Measurements from ENCODE around the gene CCDC57.

Gene CCDC57

DNA sequence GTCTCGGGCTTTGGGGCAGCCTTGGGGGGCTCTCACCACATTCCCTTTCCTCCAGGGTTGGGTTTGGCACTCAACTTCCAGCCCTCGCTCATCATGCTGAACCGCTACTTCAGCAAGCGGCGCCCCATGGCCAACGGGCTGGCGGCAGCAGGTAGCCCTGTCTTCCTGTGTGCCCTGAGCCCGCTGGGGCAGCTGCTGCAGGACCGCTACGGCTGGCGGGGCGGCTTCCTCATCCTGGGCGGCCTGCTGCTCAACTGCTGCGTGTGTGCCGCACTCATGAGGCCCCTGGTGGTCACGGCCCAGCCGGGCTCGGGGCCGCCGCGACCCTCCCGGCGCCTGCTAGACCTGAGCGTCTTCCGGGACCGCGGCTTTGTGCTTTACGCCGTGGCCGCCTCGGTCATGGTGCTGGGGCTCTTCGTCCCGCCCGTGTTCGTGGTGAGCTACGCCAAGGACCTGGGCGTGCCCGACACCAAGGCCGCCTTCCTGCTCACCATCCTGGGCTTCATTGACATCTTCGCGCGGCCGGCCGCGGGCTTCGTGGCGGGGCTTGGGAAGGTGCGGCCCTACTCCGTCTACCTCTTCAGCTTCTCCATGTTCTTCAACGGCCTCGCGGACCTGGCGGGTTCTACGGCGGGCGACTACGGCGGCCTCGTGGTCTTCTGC is 24.6 kb upstream of the CCDC57 start:
- TF ChIP-seq TAF1 (IDR thresholded peaks at IDR 0.05; ENCODE audit: borderline replicate concordance, insufficient read depth, low read length) (no peak), FOXP2 (optimal IDR thresholded peaks at IDR 0.05; ENCODE audit: borderline replicate concordance, extremely low read depth, extremely low read length, insufficient read depth) (no peak), REST (IDR thresholded peaks at IDR 0.05; ENCODE audit: insufficient read depth in 1 of 2, low read depth in 2 of 2, low read length in 2 of 2) (no peak), SIN3A (IDR thresholded peaks at IDR 0.05; ENCODE audit: borderline replicate concordance, insufficient read depth, low read length) (no peak), POLR2AphosphoS5 (IDR thresholded peaks at IDR 0.05; ENCODE audit: low read depth, low read length) (no peak)

GRCh38 chr17:82236142-82236971 is 23.7 kb upstream of the CCDC57 start:
- TF ChIP-seq REST (IDR thresholded peaks at IDR 0.05; ENCODE audit: insufficient read depth in 1 of 2, low read depth in 2 of 2, low read length in 2 of 2) (no peak), TAF1 (IDR thresholded peaks at IDR 0.05; ENCODE audit: borderline replicate concordance, insufficient read depth, low read length) (no peak), FOXP2 (optimal IDR thresholded peaks at IDR 0.05; ENCODE audit: borderline replicate concordance, extremely low read depth, extremely low read length, insufficient read depth) (no peak), POLR2AphosphoS5 (IDR thresholded peaks at IDR 0.05; ENCODE audit: low read depth, low read length) (no peak), SIN3A (IDR thresholded peaks at IDR 0.05; ENCODE audit: borderline replicate concordance, insufficient read depth, low read length) (no peak)

DNA sequence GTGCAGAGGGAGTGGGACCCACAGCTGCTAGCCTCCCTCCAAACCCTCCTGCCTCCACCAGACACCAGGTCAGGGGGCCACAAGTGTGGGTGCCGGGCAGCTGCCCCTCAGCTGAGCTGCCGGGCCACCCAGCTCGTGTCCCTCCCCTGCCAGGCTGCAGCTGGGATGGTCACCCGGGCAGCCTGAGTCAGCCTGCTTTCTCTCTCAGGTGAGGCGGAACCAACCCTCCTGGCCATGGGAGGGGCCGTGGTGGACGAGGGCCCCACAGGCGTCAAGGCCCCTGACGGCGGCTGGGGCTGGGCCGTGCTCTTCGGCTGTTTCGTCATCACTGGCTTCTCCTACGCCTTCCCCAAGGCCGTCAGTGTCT is 23.1 kb upstream of the CCDC57 start:
- no peak for TF ChIP-seq REST (IDR thresholded peaks at IDR 0.05; ENCODE audit: insufficient read depth in 1 of 2, low read depth in 2 of 2, low read length in 2 of 2)
- no peak for TF ChIP-seq SIN3A (IDR thresholded peaks at IDR 0.05; ENCODE audit: borderline replicate concordance, insufficient read depth, low read length)
- no peak for TF ChIP-seq FOXP2 (optimal IDR thresholded peaks at IDR 0.05; ENCODE audit: borderline replicate concordance, extremely low read depth, extremely low read length, insufficient read depth)
- no peak for TF ChIP-seq TAF1 (IDR thresholded peaks at IDR 0.05; ENCODE audit: borderline replicate concordance, insufficient read depth, low read length)
- no peak for TF ChIP-seq POLR2AphosphoS5 (IDR thresholded peaks at IDR 0.05; ENCODE audit: low read depth, low read length)

DNA sequence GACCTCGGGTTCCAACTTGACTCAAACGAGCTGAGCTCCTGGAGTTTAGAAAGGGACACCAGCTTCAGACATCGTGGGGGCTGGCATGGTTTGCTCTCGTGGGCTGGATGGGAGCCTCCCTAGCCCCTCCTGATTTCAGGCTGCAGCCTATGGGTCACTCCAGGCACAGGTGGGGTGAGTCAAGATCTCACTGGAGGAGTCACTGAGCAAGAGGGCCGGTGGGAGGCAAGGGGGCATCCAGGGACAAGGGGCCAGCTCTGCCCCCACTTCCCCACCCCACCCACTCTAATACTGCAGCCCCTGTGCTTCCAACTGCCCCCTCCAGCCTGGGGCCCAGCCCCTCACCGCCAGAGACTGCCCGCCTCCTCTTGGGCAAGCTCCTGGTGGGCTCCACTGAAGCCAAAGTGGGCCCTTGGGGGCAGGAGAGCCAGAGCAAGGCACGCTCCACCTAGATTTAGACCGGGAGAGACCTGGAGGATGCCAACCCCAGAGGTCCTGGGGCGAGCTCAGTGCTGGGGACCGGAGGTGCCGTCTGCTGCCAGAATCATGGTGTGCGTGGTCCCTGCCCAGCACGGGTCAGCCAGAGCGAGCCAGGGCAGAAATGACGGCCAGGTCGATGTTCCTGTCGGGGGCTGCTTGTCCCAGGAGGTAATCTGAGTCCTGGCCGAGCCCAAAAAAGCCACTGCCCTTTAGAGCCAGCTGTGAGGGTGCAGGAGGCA is 22.6 kb upstream of the CCDC57 start:
- no peak for TF ChIP-seq POLR2AphosphoS5 (IDR thresholded peaks at IDR 0.05; ENCODE audit: low read depth, low read length)
- TF ChIP-seq SIN3A (IDR thresholded peaks at IDR 0.05; ENCODE audit: borderline replicate concordance, insufficient read depth, low read length) = no peak
- no peak for TF ChIP-seq TAF1 (IDR thresholded peaks at IDR 0.05; ENCODE audit: borderline replicate concordance, insufficient read depth, low read length)
- TF ChIP-seq FOXP2 (optimal IDR thresholded peaks at IDR 0.05; ENCODE audit: borderline replicate concordance, extremely low read depth, extremely low read length, insufficient read depth) = no peak
- TF ChIP-seq REST (IDR thresholded peaks at IDR 0.05; ENCODE audit: insufficient read depth in 1 of 2, low read depth in 2 of 2, low read length in 2 of 2) = no peak

All from PFSK-1 (cell line).